Measurements from ENCODE around the gene SERPINA3.

Gene SERPINA3

GRCh38 chr14:94617366-94617941, 5.3 kb downstream of the SERPINA3 start:
- no peak for DNase-seq (ENCODE audit: low read depth in 2 of 2)
- TF ChIP-seq, protein P1, sequence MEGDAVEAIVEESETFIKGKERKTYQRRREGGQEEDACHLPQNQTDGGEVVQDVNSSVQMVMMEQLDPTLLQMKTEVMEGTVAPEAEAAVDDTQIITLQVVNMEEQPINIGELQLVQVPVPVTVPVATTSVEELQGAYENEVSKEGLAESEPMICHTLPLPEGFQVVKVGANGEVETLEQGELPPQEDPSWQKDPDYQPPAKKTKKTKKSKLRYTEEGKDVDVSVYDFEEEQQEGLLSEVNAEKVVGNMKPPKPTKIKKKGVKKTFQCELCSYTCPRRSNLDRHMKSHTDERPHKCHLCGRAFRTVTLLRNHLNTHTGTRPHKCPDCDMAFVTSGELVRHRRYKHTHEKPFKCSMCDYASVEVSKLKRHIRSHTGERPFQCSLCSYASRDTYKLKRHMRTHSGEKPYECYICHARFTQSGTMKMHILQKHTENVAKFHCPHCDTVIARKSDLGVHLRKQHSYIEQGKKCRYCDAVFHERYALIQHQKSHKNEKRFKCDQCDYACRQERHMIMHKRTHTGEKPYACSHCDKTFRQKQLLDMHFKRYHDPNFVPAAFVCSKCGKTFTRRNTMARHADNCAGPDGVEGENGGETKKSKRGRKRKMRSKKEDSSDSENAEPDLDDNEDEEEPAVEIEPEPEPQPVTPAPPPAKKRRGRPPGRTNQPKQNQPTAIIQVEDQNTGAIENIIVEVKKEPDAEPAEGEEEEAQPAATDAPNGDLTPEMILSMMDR (IDR thresholded peaks at IDR 0.05; ENCODE audit: low read depth, low read length): no peak
- no peak overlapping the region for H3K4me3 ChIP-seq (replicated peaks in 1 of 2; ENCODE audit: low read depth in 2 of 2, low read length in 2 of 2)

GRCh38 chr14:94617988-94618822, 6.0 kb downstream of the SERPINA3 start:
- no peak overlapping the region for H3K4me3 ChIP-seq (replicated peaks in 1 of 2; ENCODE audit: low read depth in 2 of 2, low read length in 2 of 2)
- TF ChIP-seq, protein P1 (IDR thresholded peaks at IDR 0.05; ENCODE audit: low read depth, low read length): no peak
- DNase-seq (ENCODE audit: low read depth in 2 of 2): no peak

DNA sequence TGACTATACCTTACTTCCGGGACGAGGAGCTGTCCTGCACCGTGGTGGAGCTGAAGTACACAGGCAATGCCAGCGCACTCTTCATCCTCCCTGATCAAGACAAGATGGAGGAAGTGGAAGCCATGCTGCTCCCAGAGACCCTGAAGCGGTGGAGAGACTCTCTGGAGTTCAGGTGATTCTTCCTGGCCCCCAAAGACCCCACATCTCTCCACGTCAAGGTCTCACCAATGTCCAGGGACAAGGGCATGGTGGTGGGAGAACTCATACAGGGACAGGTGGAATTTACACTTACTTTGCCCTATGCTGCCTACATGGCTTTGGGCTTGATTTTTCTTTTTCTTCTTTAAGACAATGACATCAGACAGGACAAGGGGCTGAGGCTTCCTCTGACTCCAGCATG, 7.1 kb downstream of the SERPINA3 start:
- DNase-seq (ENCODE audit: low read depth in 2 of 2): no peak
- no peak overlapping the region for H3K4me3 ChIP-seq (replicated peaks in 1 of 2; ENCODE audit: low read depth in 2 of 2, low read length in 2 of 2)
- TF ChIP-seq, protein P1 (IDR thresholded peaks at IDR 0.05; ENCODE audit: low read depth, low read length): no peak

DNA sequence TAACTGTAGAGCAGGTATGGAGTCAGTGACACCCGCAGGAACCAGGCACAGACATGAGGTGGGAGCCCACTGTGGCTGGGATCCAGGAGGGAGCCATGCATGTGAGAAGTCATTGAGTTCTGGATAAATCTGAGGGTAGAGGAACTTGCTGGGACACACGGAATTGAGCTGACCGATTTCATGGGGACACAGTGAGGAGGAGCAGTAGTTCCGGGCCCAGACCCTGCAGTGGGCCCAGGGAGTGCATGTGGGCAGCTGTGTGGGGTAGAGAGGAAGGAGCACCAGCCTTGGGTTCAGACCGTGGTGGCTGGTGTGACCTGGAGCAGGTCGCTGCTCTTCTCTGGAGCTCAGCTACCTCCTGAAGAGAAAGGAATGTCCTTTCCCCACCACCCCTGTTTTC, 8.4 kb downstream of the SERPINA3 start:
- TF ChIP-seq, protein P1 (IDR thresholded peaks at IDR 0.05; ENCODE audit: low read depth, low read length): no peak
- no peak for DNase-seq (ENCODE audit: low read depth in 2 of 2)
- H3K4me3 ChIP-seq (replicated peaks in 1 of 2; ENCODE audit: low read depth in 2 of 2, low read length in 2 of 2): no peak overlapping the region

GRCh38 chr14:94621358-94622134, 9.4 kb downstream of the SERPINA3 start:
- TF ChIP-seq, protein P1 (IDR thresholded peaks at IDR 0.05; ENCODE audit: low read depth, low read length): no peak

GRCh38 chr14:94622653-94623421, 10.6 kb downstream of the SERPINA3 start:
- H3K4me3 ChIP-seq (replicated peaks in 1 of 2; ENCODE audit: low read depth in 2 of 2, low read length in 2 of 2): no peak overlapping the region

More at GRCh38 chr14:94621358-94622134, 9.4 kb downstream of the SERPINA3 start:
- no peak for DNase-seq (ENCODE audit: low read depth in 2 of 2)
- no peak overlapping the region for H3K4me3 ChIP-seq (replicated peaks in 1 of 2; ENCODE audit: low read depth in 2 of 2, low read length in 2 of 2)

More at GRCh38 chr14:94622653-94623421, 10.6 kb downstream of the SERPINA3 start:
- TF ChIP-seq, protein P1 (IDR thresholded peaks at IDR 0.05; ENCODE audit: low read depth, low read length): no peak
- no peak for DNase-seq (ENCODE audit: low read depth in 2 of 2)
